HG02973 (cell line): ENCODE results near the gene DDA1.

Source experiments
- ATAC-seq: cut with Tn5 transposase; IDR thresholded peaks from one replicate; pipeline ENCODE4 v1.9.1; 2021; ENCODE audit warnings: moderate library complexity; ENCODE audit not compliant: unreplicated experiment

DDA1 gene

DNA sequence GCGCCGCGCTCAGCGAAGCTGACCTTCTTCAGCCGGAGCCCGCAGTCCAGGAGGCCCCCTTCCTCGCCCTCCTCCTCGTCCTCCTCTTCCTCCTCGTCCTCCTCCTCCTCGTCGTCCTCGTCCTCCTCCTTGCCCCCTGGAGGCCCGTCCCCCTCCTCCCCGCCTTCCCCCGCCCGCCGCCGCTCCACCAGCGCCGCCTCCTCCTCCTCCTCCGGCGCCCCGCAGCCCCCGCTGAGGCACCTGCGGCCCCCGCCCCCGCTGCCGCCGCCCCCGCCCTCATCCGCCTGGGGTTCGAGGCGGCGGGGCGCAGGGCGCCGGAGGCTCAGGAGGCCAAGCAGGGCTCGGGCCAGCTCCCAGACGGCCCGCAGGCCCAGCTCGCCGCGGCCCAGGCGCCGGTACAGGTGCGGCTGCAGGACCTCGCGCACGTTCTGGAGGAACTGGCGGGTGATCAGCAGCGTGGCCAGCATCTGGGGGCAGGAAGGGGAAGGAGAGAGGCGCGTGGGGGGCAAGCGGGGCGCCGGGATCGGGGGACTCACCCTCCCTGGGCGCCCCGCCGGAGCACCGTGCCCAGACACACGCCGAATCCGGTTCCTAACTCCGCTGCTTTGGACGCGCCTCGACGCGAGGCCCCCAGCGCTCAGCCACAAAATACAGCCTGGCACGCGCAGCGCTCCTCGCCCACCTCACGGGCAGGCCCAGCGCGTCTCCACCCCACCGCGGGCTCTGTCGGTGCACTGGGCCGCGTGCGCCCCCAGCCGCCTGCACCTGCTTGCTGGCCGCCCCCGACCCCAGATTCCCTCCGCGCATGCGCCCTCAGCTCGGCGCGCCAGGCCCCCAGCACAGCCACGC is 19.4 kb downstream of the DDA1 start:
- ATAC-seq = no peak

DNA sequence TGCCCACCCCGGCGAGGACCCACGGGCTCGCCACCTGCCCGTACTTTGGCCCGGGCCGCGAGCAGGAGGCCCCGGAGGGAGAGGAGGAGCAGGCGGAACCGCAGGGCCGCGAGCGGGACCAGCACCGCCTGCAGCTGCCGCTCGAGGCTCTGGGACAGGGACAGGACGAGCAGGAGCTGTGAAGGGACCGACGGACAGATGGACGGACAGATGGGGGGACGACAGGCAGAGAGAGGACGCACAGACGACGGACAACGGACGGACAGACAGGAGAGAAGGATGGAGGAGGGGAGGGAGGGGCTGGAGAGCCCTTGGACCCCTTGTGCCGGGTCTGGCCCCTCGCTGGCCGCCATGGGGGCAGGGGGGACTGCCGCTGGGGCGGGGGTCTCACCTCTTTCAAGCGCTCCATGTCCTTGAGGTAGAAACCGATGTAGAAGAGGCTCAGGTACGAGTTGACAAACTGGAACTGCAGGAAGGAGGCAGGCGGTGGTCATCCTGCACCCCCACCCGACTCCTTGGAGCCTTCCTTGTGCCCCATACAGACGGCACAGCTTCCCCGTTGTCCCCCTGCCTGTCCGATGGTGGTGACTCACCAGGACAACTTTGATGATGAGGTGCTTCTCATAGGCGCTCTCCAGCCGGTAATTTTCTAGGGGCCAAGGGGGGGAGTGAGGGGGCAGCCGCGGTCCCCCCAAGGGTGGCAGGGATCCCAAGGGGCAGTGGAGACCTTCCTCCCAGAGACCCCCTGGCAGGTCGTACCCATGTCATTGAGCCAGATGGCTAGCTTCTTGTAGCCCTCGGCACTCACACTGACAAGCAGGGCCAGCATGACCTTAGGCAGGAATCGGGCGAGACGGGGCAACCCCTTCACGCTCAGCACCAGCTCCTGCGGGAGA is 20.3 kb downstream of the DDA1 start:
- ATAC-seq = no peak

DNA sequence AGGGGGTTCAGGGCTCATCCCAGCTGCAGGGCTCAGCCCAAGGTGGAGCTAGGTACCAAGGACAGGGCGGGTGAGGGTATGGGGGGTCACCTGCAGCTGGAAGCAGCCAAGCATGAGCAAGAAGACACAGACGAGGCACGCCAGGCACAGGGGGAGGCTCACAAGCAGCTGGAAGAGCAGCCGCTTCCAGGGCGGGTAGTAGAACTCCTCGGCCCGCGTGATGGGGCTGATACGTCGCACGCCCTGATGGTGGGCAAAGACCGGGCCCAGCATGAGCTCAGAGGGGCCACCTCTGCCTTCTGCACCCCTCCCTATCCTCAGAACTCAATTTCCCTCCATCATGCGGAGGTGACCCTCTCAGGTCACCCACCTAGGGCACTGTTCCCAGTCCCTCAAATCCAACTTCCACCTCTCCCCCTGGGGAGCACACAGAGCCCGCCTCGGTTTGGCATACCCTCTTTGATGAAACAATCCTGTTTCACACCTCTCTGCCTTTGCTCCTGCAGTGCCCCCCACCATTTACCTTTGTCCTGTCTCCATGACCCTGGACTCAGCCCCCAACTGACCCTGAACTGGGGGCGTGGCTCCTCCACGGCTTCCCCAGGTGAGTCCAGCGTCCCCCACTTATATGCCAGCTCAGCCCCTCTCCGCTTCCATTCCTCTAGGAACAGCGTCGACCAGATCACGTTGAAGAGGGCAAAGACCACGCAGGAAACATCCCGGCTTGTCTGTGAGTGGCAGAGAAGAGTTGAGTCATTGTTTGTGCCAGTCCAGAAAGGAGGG is 21.1 kb downstream of the DDA1 start:
- ATAC-seq = no peak

DNA sequence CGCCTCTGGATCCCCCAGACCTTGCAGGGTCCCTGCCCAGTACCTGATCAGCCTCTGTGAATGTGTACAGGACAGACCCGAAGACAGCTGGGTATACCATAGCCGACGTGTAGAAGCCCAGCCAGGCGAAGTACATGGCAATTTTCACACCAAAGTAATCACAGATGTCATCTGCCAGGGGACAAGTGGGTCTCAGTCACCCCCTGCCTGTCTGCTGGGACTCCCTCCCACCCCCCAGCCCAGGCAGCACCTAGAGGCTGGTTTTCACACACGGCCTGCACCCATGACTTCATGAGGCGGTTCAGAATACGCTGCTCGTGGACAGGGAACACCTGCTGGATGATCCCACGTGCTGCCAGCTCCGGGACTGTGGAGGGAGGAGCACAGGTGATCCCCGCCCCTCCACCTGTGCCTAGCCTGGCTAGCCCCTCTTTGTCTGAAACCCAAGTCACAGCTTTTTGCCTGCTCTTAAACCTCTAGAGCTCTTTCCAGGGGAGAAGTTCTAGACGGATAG is 21.7 kb downstream of the DDA1 start:
- ATAC-seq = no peak

DNA sequence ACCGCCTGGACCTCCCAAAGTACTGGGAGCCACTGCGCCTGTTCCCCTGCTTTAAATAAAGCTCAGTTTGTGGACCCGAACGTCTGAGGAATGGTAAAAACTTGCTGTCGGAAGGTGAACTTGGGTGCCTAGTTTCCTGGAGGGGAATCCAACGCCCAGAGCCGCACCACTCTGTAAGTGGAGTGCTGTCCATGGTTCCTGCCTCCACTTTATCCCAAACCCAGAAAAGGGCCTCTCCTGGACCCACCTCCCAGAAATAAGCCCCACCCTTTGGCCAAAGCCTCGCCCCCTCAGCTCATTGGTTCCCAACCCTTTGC is 23.0 kb downstream of the DDA1 start:
- no peak for ATAC-seq

DNA sequence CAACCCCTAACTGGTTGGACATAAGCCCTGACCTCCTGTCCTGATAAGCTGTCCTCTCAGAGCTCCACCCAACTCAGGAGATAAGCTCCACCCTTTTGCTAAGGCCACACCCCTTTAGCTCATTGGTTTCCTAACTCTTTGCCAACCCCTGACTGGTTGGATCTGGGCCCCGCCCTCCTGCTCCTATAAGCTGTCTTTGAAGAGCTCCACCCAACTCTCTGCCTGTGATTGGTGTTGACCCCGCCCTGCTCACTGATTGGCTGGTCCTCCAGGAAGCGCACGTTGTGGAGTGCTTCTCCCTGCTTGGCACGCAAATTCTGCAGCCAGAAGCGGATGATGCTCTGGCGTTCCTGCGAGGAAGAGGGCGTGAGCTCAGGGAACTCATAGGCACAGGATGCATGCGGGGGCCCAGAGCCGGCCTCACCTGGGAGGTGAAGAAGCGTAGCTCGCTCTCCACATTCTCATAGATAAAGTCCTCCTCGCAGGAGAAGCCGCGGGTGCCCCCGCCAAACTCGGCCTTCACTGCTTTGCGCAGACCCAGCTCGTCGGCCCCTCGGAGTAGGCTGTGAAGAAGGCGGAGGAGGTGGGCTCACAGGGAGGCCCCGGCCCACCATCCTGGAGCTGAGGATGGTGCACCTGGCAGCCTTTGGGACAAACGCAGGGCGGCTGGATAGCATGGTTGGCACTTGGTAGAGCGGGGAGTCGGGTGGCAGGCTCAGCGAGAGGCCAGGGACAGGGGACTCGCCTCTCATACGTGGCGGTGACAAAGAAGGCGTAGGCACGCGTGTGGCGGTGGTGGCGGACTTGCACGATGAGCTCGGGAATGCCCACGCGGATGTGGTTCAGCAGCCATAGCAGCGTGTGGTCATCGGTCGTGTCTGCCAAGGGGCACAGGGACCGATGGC is 23.6 kb downstream of the DDA1 start:
- ATAC-seq = no peak

DNA sequence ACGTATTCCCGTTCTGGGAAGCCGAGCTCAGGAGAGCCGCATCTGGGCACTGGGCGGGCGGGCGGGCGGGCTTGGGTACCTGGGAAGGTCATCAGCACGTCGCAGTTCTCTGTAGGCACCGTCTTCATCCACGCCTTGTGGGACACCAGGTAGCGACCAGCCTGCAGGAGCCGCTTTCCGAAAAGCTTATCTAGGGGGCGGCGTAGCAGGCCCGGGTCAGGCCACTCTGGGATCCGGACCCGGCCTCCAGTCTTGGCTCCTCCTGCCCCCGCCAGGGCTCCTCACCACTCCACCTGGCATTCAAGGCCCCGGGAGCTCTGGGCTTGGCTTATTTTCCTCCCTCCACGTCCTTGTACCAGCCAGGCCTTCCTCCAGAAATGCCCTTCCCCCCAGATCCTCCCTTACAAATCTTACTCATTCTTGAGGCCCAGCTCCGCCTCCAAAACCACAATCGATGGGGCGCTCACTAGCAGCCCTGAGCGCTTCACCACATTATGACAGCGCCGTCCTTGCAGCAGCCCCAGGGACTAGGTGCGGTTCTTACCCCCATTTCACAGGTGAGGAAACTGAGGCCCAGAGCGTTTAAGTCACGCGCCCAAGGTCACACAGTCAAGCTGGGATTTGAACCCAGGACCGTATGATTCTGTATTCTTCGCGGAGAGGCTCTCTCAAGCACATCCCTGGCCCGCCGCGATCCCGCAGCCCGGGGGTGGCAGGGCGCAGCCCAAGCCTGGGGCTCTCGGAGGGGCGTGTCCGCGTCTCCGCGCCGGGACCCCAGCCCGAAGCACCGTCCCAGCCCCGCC is 24.4 kb downstream of the DDA1 start:
- ATAC-seq = no peak

DNA sequence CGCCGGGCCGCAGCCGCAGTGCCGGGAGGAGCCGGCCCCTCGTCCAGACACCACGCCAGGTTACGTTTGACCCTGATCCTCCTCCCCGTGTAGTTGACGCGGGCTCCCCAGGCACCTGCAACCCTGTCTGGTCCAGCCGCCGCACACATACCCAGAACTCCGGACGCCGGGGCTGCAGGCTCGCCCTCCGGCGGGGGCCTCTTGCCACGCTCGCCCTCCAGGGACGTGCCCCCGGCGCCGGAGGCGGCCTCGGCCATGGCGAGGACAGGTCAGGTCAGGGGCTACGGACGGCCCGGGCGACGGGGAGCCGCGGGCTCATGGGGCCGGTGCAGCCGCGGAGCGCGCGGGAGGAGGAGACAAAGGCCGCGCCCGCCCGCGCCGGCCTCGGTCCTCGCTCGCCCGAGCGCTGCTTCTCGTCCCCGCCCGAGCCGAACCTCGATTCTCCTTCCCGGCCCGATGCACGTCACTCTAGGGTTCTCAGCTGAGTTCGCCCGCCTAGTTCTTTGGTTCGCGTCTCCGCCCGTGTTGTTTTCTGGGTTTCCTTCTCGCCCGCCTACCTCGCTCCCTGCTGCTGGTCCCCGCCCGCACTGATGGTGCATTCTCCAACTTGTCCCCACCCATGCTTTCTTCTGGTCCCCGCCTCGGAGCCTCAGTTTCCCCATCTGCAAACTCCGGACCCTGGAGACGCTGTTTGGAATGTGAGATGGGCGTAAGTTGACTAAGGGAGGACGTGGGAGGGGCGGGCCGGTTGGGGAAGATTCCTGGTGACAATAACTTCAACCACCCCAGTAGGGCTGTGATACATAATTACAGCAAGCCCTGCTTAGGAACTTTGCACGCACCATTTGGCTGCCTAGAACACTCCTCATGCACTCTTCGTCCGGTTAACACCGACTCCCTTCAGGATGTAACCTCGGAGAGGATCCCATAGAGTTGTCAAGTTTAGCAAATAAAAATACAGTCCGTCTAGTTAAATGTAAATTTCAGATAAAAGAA is 25.3 kb downstream of the DDA1 start, which contains the start of gene ANO8:
Gene ANO8 (minus strand): TSS at position 442 of the 996 bp plus-strand sequence. CDS start 185 bp downstream, at position 257.
- ATAC-seq = peak; percentile 39

DNA sequence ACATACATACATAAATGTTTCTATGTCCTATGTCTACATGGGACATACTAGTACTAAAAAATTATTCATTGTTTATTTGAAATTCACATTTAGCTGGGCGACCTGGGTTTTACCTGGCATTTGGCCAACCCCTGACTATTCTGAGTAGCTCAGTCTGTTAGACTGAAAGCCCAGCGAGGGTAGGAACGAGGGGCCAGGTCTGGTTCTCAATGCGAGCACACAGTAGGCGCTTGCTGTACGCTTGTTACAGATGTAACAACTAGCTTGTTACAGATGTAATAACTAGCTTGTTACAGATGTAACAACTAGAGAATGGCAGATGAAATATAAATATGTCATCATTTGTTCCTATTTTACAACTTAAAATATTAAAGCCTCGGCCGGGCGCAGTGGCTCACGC is 26.2 kb downstream of the DDA1 start:
- ATAC-seq = no peak

DNA sequence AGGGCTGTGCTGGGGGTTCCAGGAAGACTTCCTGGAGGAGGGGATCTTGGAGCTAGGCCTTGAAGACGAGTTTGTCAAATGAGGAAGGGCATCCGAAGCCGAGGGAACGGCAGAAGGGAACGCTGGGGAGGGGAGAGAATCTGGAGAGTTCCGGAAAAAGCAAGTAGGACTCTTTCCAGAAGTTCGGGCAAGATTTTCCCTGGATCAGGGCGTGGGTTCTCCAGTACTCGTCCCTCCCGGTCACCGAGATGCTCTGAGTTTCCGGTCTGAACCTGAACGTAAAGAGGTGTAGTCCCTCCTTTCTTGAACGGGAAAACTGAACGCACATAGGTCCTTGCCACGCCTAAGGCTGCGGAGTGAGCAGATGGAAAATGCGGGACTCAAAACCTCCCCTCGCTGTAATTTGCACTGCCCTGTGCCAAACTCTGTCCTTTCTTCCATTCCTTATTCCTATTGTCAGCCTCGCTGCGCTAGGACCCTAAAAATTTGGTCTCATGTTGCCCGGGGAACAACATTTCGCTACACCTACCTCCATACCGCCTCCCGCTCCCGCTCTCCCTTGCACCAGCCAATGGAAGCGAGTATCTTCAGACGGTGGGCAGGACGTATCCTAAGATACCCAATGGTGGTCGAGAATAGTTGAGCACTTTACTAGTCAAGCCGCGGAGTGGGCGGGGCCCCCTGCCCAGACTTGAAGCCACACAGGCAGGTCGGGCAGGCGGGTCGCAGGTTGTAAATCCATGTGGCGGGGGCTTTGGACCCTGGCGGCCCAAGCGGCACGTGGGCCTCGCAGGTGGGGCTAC is 27.7 kb downstream of the DDA1 start, which contains the start of gene GTPBP3:
Gene GTPBP3 (plus strand): TSS at position 682 of the 803 bp plus-strand sequence. CDS start 59 bp downstream, at position 741.
- peak; percentile 62 for ATAC-seq

DNA sequence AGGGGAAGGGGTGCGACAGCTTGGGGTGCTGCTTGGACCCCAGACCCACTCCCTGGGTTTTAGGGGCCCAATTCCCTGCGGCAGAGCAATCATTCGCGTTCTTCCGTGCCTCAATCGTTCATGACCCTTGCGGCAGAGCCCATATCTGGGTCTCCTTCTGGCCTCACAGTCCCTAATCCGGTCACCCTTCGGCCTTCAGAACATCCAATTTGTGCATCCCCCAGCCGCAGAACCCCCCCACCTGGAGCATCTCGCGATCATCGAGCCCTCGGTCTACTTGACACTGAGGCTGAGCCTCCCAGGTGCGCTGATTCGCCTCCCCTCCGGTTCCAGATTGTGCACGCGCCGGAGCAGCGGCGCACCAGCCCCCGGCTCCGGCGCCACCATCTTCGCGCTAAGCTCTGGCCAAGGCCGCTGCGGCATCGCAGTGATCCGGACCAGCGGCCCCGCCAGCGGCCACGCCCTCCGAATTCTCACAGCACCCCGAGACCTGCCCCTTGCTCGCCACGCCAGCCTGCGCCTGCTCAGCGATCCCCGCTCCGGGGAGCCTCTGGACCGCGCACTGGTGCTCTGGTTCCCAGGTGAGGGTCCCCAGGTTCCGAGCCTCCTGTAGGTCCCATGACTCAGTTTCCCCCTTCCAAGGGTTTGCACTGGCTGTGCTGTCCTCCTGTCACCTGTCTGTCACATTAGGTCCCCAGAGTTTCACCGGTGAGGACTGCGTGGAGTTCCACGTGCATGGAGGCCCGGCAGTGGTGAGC is 28.5 kb downstream of the DDA1 start:
- ATAC-seq = peak; percentile 4

DNA sequence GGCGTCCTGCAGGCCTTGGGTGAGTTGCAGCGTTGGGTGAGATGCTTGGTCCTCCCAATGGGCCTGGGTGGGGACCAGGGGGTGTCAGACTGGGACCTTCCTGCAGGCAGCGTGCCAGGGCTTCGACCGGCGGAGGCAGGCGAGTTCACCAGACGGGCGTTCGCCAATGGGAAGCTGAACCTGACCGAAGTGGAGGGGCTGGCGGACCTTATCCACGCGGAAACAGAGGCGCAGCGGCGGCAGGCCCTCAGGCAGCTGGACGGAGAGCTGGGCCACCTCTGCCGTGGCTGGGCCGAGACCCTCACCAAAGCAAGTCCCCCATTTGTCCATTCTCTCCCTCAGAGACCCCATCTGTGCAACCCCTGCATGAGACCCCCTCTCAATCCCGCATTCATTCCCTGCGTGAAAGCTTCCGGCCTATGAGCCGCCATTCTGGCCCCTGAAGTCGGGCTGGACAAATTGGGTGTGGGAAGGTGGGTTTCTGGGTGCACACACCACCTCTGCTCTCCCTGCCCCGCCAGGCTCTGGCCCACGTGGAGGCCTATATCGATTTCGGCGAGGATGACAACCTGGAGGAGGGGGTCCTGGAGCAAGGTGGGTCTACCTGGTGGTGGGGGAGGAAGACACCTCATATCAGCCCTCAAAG is 29.2 kb downstream of the DDA1 start:
- no peak for ATAC-seq

DNA sequence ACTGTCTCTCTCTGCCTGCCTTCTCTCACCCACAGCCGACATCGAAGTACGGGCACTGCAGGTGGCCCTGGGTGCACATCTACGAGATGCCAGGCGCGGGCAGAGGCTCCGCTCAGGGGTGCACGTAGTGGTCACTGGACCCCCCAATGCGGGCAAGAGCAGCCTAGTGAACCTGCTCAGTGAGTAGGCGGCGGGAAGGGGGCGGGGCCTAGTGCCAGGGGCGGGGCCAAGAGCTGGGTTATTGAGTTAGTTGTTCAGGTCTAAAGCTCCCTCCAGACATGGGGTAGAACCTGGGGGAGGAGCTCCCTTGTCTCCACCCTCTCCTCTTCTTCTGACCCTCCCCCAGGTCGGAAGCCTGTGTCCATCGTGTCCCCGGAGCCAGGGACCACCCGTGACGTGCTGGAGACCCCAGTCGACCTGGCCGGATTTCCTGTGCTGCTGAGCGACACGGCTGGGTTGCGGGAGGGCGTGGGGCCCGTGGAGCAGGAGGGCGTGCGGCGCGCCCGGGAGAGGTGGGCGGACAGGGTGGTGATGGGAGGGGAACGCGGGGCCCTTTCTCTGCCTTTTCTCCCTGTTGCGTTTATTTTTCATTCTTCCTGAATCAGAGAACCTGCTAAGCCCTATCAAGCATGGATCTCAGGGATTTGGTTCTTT is 29.9 kb downstream of the DDA1 start:
- no peak for ATAC-seq

DNA sequence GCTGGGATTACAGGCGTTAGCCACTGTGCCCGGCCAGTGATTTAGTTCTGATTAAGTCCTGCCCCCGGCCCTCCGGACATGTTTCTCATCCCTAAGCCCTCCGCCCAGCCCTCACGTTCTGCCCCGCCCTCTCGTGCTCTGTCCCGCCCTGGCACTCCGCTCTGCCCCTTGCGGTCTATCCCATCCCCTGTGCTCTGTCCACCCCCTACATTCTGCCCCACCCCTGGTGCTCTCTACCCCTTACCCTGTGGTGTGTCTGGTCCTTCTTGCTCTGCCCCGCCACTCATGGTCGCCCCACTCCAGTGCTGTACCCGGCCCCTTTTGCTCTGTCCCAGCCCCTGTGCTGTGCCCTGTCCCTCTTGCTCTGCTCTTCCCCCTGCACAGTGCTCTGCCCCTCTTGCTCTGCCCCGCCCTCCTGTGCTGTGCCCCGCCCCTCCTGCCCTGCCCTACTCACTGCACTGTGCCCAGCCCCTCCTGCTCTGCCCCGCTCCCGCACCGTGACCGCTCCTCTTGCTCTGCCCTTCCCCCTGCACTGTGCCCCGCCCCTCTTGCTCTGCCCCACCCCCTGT is 31.0 kb downstream of the DDA1 start:
- ATAC-seq = no peak

DNA sequence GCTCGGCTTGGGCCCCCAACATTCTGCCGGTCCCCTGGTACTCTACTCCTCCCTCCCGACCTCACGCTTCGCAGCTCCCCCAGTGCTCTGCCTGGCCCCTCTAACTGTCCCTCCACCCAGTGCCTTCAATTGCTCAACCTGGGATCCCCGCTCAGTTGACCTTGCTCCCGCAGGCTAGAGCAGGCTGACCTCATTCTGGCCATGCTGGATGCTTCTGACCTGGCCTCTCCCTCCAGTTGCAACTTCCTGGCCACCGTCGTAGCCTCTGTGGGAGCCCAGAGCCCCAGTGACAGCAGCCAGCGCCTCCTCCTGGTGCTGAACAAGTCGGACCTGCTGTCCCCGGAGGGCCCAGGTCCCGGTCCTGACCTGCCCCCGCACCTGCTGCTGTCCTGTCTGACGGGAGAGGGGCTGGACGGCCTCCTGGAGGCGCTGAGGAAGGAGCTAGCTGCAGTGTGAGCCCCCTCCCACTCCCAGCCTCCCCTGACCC is 31.6 kb downstream of the DDA1 start:
- ATAC-seq = no peak
